Fibroblast of gingiva (primary cell): ENCODE data around the gene ZMIZ1.
"Not testable (repeated sequence)": the region's sequence is repeated elsewhere in the genome, so short reads cannot be mapped to it uniquely, and the experiment has no call there.

Source experiments
- DNase-seq: peaks from one replicate; pipeline ENCODE4 v3.0.0-alpha.2; 2011; ENCODE audit warnings: low read depth

Gene ZMIZ1

DNA sequence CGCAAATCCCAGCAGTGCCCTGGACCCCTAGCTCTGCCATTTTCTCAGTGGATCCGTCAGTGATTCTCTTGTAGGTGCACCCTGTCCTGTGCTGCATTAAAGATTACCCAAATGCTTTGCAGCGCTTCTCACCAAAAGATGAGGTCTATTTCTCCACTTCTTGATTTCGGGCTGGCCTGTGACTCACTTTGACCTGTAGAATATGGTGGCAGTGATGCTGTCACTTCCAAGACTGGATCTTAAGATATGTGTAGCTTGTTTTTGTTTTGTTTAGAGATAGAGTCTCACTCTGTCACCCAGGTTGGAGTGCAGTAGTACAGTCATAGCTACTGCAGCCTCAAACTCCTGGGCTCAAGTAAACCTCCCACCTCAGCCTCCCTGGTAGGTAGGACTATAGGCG is 37.0 kb upstream of the ZMIZ1 start:
- no peak for DNase-seq

- DNase-seq = no peak
Observed at GRCh38 chr10:79034271-79034876, 34.4 kb upstream of the ZMIZ1 start.

DNA sequence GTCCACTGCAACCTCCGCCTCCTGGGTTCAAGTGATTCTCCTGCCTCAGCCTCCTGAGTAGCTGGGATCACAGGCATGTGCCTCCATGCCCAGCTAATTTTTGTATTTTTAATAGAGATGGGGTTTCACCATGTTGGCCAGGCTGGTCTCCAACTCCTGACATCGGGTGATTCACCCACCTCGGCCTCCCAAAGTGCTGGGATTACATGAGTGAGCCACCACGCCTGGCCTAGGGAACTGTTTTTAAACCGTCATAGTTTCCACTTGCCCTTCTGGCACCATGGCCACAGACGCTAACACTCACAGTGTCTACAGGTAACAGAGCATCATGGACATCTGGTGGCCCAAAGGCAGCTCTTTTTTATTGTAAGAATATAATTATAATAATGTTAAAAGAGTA is 32.4 kb upstream of the ZMIZ1 start:
- not testable (repeated sequence) for DNase-seq

GRCh38 chr10:79038104-79038840 is 30.5 kb upstream of the ZMIZ1 start:
- no peak for DNase-seq

DNA sequence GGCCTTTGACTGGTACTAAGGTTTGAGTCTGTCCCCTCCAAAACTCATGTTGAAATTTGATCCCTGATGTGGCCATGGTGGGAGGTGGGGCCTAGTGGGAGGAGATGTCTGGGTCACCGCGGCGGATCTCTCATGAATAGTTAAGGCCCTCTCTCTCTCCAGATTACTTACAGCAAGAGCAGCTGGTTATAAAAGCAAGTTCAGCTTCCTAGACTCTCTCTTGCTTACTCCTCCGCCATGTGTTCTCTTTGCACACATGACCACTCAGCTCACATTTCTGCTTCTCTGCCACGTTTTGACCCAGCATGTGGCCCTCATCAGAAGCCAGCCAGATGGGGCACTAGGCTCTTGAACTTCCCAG is 29.9 kb upstream of the ZMIZ1 start:
- no peak for DNase-seq

DNA sequence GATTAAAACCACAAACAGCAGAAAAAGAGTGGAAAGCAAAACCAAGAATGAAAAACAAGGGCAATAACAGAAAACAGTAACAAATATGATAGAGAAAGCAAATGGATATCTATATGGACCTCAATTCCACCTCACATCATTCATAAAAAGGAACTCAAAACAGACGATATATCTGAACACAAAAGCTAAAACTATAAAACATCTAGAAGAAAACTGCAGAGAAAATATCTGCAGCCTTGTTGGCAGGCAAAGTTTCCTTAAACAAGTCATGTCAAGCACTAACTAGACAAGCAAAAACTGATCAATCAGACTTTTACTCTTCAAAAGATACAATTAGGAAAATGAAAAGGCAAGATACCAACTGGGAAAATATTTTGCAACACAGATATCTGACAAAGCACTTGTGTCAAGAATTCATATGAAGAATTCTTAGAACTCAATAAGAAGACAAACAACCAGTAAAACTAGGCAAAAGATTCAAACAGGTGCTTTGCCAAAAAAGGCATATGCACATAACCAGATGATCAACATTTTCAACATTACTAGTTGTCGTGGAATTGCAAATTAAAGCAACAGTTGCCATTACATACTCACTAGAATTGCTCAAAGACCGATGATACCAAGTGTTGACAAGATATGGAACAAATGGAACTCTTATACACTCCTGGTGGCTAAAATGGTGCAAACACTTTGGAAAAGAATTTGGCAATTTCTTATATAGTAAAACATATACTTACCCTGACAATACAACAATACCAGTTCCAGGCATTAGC is 25.9 kb upstream of the ZMIZ1 start:
- no peak for DNase-seq

- DNase-seq = no peak
Observed at GRCh38 chr10:79044036-79044632, 24.6 kb upstream of the ZMIZ1 start.

GRCh38 chr10:79044846-79045245 is 23.9 kb upstream of the ZMIZ1 start:
- no peak for DNase-seq

DNA sequence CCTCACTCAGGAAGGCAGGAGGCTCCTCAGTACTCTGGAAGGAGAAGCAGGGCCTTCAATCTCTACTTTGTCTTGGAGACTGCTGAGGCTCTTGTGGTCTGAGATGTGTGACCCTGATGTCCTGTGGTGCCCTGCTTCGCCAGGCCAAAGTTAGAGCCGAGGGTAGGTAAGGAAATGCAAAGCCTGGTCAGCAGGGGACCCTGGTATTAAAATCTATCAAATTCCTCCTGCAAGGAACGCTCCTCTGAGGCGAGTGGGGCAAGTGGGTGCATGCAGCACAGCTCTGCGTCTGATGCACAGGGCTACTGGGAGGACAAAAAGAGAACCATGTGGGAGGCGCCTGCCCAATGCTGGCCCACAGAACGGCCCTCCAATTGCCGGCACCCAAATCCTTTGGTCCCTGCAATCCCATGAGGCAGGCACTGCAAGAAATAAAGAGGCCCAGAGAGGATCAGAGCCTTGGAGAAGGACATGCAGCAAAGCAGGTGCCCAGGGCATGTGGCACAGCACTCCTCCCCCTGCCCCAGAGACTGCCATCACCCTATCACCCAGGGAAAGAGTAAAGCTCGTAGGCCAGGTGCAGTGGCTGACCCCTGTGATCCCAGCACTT is 23.1 kb upstream of the ZMIZ1 start:
- DNase-seq = no peak

- DNase-seq = no peak
Observed at GRCh38 chr10:79046326-79046725, 22.4 kb upstream of the ZMIZ1 start.

GRCh38 chr10:79046741-79047583 is 21.8 kb upstream of the ZMIZ1 start:
- DNase-seq = no peak

- DNase-seq = no peak
Observed at GRCh38 chr10:79047584-79047874, 21.2 kb upstream of the ZMIZ1 start.

GRCh38 chr10:79047875-79048638 is 20.7 kb upstream of the ZMIZ1 start:
- DNase-seq = no peak

DNA sequence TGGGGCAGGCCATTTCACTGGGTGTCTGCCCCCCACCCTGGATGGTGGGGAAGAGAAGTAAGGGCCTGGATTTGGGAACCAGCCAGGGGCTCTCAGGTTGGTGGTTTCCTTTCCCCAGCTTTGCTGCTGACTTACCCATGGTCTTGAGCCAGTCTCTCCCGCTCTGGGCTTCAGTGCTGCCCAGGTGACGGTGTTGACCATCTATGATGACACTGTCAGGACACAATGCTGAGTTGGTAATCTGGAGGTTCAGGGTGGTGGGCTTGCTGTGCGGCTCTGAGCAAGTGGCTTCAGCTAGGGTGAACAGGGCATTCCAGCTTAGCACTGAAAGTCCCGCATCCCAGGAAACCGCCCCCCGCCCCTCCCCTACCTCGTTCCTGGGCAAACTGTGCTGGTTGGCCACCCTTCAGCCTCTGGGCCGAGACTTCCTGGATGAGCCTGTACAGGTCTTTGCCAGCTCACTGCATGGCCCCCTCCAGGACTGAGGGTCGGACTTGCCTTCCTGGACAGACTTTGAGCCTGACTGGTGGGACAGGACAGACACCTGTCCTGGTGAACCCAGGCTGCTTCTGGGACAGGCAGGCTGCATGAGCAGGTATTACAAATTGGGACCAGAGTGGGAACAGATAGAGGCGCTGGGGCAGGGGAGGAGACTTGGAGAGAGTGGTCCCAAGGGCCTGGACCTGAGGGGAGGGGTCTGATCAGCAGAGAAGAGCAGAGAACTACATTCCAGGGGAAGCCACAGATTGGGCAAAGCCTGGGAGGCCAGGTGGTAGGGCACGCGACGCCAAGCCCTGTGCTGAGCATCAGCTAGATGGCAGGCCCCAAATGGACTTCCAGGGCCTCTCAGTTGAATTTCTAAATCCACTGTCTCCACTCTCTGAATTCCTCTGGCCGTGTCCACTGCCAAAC is 19.9 kb upstream of the ZMIZ1 start:
- DNase-seq = no peak

DNA sequence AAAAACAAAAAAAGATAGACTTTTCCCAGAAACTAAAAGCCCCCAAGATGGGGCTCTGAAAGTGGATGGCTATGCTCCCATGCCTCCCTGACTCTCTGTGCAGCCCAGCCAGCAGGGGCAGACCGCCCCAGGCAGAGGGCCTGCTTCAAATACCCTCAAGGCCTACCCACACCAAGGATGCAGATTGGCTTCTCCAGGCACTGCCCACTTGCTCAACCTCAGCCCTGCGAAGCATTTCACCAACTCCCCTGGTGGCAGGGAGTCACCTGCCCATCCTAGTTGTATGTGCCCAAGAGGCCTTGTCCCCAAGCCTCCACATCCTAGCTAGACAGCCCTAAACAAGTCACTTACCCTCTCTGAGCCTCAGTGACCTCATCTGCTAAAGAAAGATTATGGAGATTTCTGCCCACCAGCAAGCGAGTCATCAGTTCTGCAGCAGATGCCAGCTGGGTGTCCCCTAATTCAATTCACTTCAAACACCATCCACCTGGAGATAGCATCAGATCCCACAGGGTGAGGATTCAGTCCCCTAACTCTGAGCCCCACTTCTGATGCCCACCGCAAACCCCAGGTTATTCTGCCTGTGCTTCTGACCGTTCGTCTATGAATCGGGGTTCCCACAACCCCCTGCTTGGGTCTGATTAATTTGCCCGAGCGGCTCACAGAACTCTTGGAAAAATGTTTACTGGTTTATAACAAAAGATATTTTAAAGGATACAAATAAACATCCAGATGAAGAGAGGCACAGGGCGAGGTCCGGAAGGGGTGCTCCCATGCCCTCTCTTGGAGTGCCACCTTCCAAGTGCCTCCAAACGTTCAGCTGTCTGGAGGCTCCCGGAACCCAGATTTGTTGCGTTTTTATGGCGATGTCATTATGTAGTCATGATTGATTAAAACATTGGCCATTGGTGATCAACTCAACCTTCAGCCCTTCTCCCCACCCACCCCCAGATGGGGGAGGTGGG is 18.6 kb upstream of the ZMIZ1 start:
- DNase-seq = no peak

DNA sequence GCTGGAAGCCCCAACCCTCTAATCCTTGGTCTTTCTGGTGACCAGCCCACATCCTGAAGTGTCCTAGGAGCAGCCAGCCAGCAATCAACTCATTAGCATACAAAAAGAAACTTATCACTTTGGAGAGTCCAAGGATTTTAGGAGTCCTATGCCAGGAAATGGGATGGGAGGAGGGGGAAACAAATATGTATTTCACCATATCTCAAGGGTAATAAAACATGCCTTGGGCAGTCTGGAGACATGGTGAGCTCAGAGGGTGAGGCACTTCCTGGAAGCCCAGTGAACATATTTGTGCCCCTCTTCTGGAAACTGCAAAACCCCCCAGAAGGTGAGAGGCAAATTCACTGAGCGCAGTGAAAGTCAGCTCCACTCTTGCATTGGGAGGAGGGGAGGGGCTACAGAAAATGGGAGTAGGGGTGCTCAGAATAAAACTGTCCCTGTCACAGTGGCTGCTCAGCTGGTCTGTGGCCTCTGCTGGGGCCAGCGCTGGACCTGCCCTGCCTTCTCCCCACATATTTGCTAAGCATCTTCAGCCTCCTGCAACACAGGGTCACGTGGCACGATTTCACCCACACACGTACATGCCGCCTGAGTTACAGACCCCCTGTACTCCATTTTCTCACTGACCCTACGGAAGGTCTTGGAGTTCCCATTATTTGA is 17.7 kb upstream of the ZMIZ1 start:
- DNase-seq = no peak

- no peak for DNase-seq
Observed at GRCh38 chr10:79051766-79052165, 17.0 kb upstream of the ZMIZ1 start.
